A549 treated with AZD9567 at 1 μM for 4 hours (cell line): ENCODE results near the gene EHMT2. TPM values are rescaled to one million over a fixed set of nuclear protein-coding genes. Genes with fewer than 3 reads are reported as not detected.

Experiments
- total RNA-seq: library from RNA; stranded (reverse); fragments of 200-300 nt; extraction: Qiagen RNA extraction; gene quantifications from 5 replicates; pipeline ENCODE4 v1.2.3, GENCODE V29; 2022; ENCODE audit not compliant: insufficient read depth

Gene EHMT2
- 25.4 to 29.9 TPM (median 28.1 TPM) in 5 replicates for total RNA-seq

GRCh38 chr6:31897612-31898382 is at the start of gene EHMT2:
Gene EHMT2 (minus strand): TSS chr6:31897698. CDS start chr6:31897677, 21 bp downstream.

GRCh38 chr6:31945507-31946369 is 48.2 kb upstream of the EHMT2 start, which contains the start of gene CFB:
Gene CFB (plus strand): TSS chr6:31946095. CDS start chr6:31946222, 127 bp downstream.

GRCh38 chr6:31927242-31927862 is 29.9 kb upstream of the EHMT2 start, which contains the start of gene C2:
Gene C2 (plus strand): TSS chr6:31927717. CDS start chr6:31927753, 36 bp downstream.

GRCh38 chr6:31901953-31902643 is 4.6 kb upstream of the EHMT2 start, which contains the start of gene ZBTB12:
Gene ZBTB12 (minus strand): TSS chr6:31902086. CDS start chr6:31901305, 781 bp downstream.

GRCh38 chr6:31878726-31879125 is 18.8 kb downstream of the EHMT2 start, which contains the start of gene SLC44A4:
Gene SLC44A4 (minus strand): TSS chr6:31878997. CDS start chr6:31878980, 17 bp downstream.

GRCh38 chr6:31862344-31863235 is 34.9 kb downstream of the EHMT2 start, which contains the start of gene NEU1:
Gene NEU1 (minus strand): TSS chr6:31862821. CDS start chr6:31862776, 45 bp downstream.

Other genes starting within 250 kb of the EHMT2 start
- 106 to 149 TPM (median 137 TPM) in 5 replicates for gene BAG6, start 245.0 kb downstream of the EHMT2 start, total RNA-seq
- 3.0 to 6.4 TPM (median 3.4 TPM) in 5 replicates for gene APOM, start 241.8 kb downstream of the EHMT2 start, total RNA-seq
- 11.3 to 12.5 TPM (median 11.8 TPM) in 5 replicates for gene C6orf47, start 236.9 kb downstream of the EHMT2 start, total RNA-seq
- gene GPANK1, start 232.7 kb downstream of the EHMT2 start, total RNA-seq = 8.7 to 11.6 TPM (median 10.2 TPM) in 5 replicates
- 167 to 183 TPM (median 175 TPM) in 5 replicates for gene CSNK2B, start 231.6 kb downstream of the EHMT2 start, total RNA-seq
- 4.5 to 5.2 TPM (median 5.0 TPM) in 4 of 5 replicates, not detected in the other for gene LY6G5B, start 227.7 kb downstream of the EHMT2 start, total RNA-seq
- 0.87 to 3.8 TPM (median 1.6 TPM) in 5 replicates for gene LY6G5C, start 216.6 kb downstream of the EHMT2 start, total RNA-seq
- 13.9 to 20.0 TPM (median 18.3 TPM) in 5 replicates for gene ABHD16A, start 194.4 kb downstream of the EHMT2 start, total RNA-seq
- gene LY6G6F, start 190.8 kb downstream of the EHMT2 start, total RNA-seq = not detected in 5 replicates
- gene LY6G6D, start 182.3 kb downstream of the EHMT2 start, total RNA-seq = not detected in 5 replicates
- 0.09 to 0.12 TPM (median 0.10 TPM) in 3 of 5 replicates, not detected in the others for gene LY6G6C, start 176.0 kb downstream of the EHMT2 start, total RNA-seq
- gene MPIG6B, start 174.3 kb downstream of the EHMT2 start, total RNA-seq = 0.07 TPM in 1 of 5 replicates, not detected in the others
- 18.1 to 32.1 TPM (median 29.3 TPM) in 5 replicates for gene DDAH2, start 168.4 kb downstream of the EHMT2 start, total RNA-seq
- gene CLIC1, start 161.2 kb downstream of the EHMT2 start, total RNA-seq = 451 to 493 TPM (median 458 TPM) in 5 replicates
- gene MSH5, start 157.7 kb downstream of the EHMT2 start, total RNA-seq = 5.2 to 15.2 TPM (median 14.0 TPM) in 5 replicates
- gene SAPCD1, start 135.0 kb downstream of the EHMT2 start, total RNA-seq = 3.0 to 4.6 TPM (median 3.9 TPM) in 4 of 5 replicates, not detected in the other
- gene VWA7, start 120.4 kb downstream of the EHMT2 start, total RNA-seq = 1.6 to 4.5 TPM (median 1.8 TPM) in 5 replicates
- gene VARS1, start 101.9 kb downstream of the EHMT2 start, total RNA-seq = 46.5 to 58.0 TPM (median 53.6 TPM) in 5 replicates
- gene LSM2, start 90.7 kb downstream of the EHMT2 start, total RNA-seq = 42.7 to 60.2 TPM (median 57.9 TPM) in 5 replicates
- 0.97 to 1.8 TPM (median 1.1 TPM) in 5 replicates for gene HSPA1L, start 82.4 kb downstream of the EHMT2 start, total RNA-seq
- 189 to 295 TPM (median 214 TPM) in 5 replicates for gene HSPA1A, start 82.2 kb downstream of the EHMT2 start, total RNA-seq
- 154 to 227 TPM (median 167 TPM) in 5 replicates for gene HSPA1B, start 70.0 kb downstream of the EHMT2 start, total RNA-seq
- 27.6 to 34.9 TPM (median 30.4 TPM) in 5 replicates for gene NEU1, start 34.9 kb downstream of the EHMT2 start, total RNA-seq
- 0.05 TPM in 1 of 5 replicates, not detected in the others for gene SLC44A4, start 18.7 kb downstream of the EHMT2 start, total RNA-seq
- 2.9 to 3.6 TPM (median 3.3 TPM) in 5 replicates for gene ZBTB12, start 4.4 kb upstream of the EHMT2 start, total RNA-seq
- 0.16 to 0.44 TPM (median 0.20 TPM) in 4 of 5 replicates, not detected in the other for gene C2, start 30.0 kb upstream of the EHMT2 start, total RNA-seq
- 1.3 to 2.6 TPM (median 2.4 TPM) in 5 replicates for gene CFB, start 48.4 kb upstream of the EHMT2 start, total RNA-seq
- 75.8 to 81.6 TPM (median 76.7 TPM) in 5 replicates for gene NELFE, start 61.3 kb upstream of the EHMT2 start, total RNA-seq
- 25.9 to 29.7 TPM (median 26.7 TPM) in 5 replicates for gene SKIC2, start 61.5 kb upstream of the EHMT2 start, total RNA-seq
- gene DXO, start 74.4 kb upstream of the EHMT2 start, total RNA-seq = 11.5 to 12.7 TPM (median 11.8 TPM) in 5 replicates
- 1.0 to 2.2 TPM (median 1.3 TPM) in 4 of 5 replicates, not detected in the other for gene C4A, start 84.4 kb upstream of the EHMT2 start, total RNA-seq
- gene C4B, start 117.1 kb upstream of the EHMT2 start, total RNA-seq = 0.79 to 0.99 TPM (median 0.85 TPM) in 4 of 5 replicates, not detected in the other
- gene CYP21A2, start 140.7 kb upstream of the EHMT2 start, total RNA-seq = 0.05 TPM in 1 of 5 replicates, not detected in the others
- gene TNXB, start 211.6 kb upstream of the EHMT2 start, total RNA-seq = 0.56 to 0.68 TPM (median 0.61 TPM) in 4 of 5 replicates, not detected in the other
- 27.7 to 34.3 TPM (median 33.5 TPM) in 5 replicates for gene ATF6B, start 230.5 kb upstream of the EHMT2 start, total RNA-seq
- gene FKBPL, start 232.6 kb upstream of the EHMT2 start, total RNA-seq = 6.6 to 10.5 TPM (median 7.4 TPM) in 5 replicates